Endothelial cell of umbilical vein (primary cell): ENCODE measurements around the gene DGKD. TPM values are rescaled to one million over a fixed set of nuclear protein-coding genes. Genes with fewer than 3 reads are reported as not detected.

Source experiments
- BruUV-seq: library from RNA; stranded (reverse); fragments of 400-500 nt; replicated peaks from 2 replicates; lab custom pipeline; 2021; lab: Mats Ljungman, UMichigan
- CTCF ChIA-PET: fragments of 300-600, 350-600 bp; sonication (Branson Sonifier 250); formaldehyde crosslinking; loops from one replicate; lab custom pipeline; 2021; ENCODE audit warnings: antibody characterized with exemption, inconsistent platforms; lab: Charles Lee
- POLR2A ChIA-PET: fragments of 300-600, 350-600 bp; sonication (Branson Sonifier 250); formaldehyde crosslinking; loops from one replicate; lab custom pipeline; 2021; ENCODE audit warnings: antibody characterized with exemption, inconsistent platforms; lab: Charles Lee
- DNase-seq: peaks from one replicate; pipeline ENCODE4 v3.0.0-alpha.2; 2011; ENCODE audit warnings: low read depth, low spot score
- FAIRE-seq: peaks from 2 replicates; lab custom pipeline; 2011; peaks lifted over from hg19 to GRCh38; lab: Jason Lieb, UNC
- H2AFZ ChIP-seq: 2 replicates; pipeline ENCODE4 v1.6.0; 2012; ENCODE audit warnings: low read depth, low read length, control low read depth, inconsistent platforms
- H3K27ac ChIP-seq: 2 replicates; pipeline ENCODE4 v1.5.1; 2011; ENCODE audit warnings: low read depth, mild to moderate bottlenecking, control low read depth, low read length, moderate library complexity; ENCODE audit not compliant: insufficient read depth
- H3K27me3 ChIP-seq, 2 experiments: 2 replicates each; pipeline versions ENCODE4 v1.6.0 to v1.6.1; 2011; ENCODE audit warnings: low read length in 2 of 2, mixed read lengths in 1 of 2; ENCODE audit not compliant: control insufficient read depth in 2 of 2, insufficient read depth in 2 of 2
- H3K36me3 ChIP-seq, 2 experiments: 2 replicates in 1 of 2; 3 replicates in 1 of 2; pipeline ENCODE4 v1.5.1; 2011; ENCODE audit warnings: low read length in 2 of 2, mild to moderate bottlenecking in 1 of 2, moderate library complexity in 1 of 2; ENCODE audit not compliant: control insufficient read depth in 2 of 2, insufficient read depth in 2 of 2; ENCODE audit errors: extremely low read depth in 1 of 2
- H3K4me1 ChIP-seq: 3 replicates; pipeline ENCODE4 v1.5.1; 2011; ENCODE audit warnings: mild to moderate bottlenecking, low read length; ENCODE audit not compliant: control insufficient read depth, insufficient read depth; ENCODE audit errors: extremely low read depth
- H3K4me2 ChIP-seq: 2 replicates; pipeline ENCODE4 v1.6.1; 2011; ENCODE audit warnings: low read length, control low read depth, mixed read lengths; ENCODE audit not compliant: insufficient read depth
- H3K4me3 ChIP-seq, 3 experiments: fragments of 200-600 bp in 1 of 3; sonication (generic), shearing (Covaris generic) in 1 of 3; replicated peaks in 1 of 3; 2 replicates each; pipeline ENCODE4 v1.5.1; 2011 to 2016; ENCODE audit warnings: control low read depth in 3 of 3, low read length in 3 of 3, mild to moderate bottlenecking in 2 of 3, inconsistent platforms in 1 of 3, low read depth in 1 of 3, moderate library complexity in 1 of 3; ENCODE audit not compliant: insufficient read depth in 1 of 3
- H3K79me2 ChIP-seq: 2 replicates; pipeline ENCODE4 v1.6.0; 2012; ENCODE audit warnings: low read length, inconsistent platforms; ENCODE audit not compliant: control insufficient read depth, insufficient read depth
- H3K9ac ChIP-seq: replicated peaks from 2 replicates; pipeline ENCODE3; 2011; ENCODE audit warnings: low read length, control low read depth; ENCODE audit not compliant: insufficient read depth; ENCODE audit errors: extremely low read depth
- H3K9me1 ChIP-seq: replicated peaks from 3 replicates; pipeline ENCODE4 v1.6.0; 2011; ENCODE audit warnings: mild to moderate bottlenecking, low read length; ENCODE audit not compliant: control insufficient read depth, insufficient read depth; ENCODE audit errors: extremely low read depth
- H3K9me3 ChIP-seq: replicated peaks from 2 replicates; pipeline ENCODE4 v1.5.1; 2012; ENCODE audit warnings: low read length, inconsistent platforms; ENCODE audit not compliant: control insufficient read depth, insufficient read depth
- H4K20me1 ChIP-seq: replicated peaks from 2 replicates; pipeline ENCODE3; 2011; ENCODE audit warnings: mild to moderate bottlenecking, low read length; ENCODE audit not compliant: control insufficient read depth, insufficient read depth; ENCODE audit errors: extremely low read depth
- CTCF ChIP-seq, 2 donors: IDR thresholded peaks; 1 replicate in 1 of 2; 2 replicates in 1 of 2; pipeline ENCODE4 v1.5.1; 2011; ENCODE audit warnings: low read length in 2 of 2, mild to moderate bottlenecking in 2 of 2, moderate library complexity in 2 of 2, control low read depth in 1 of 2, inconsistent platforms in 1 of 2, low read depth in 1 of 2; ENCODE audit not compliant: insufficient read depth in 1 of 2; ENCODE audit errors: extremely low read depth in 1 of 2
- EZH2 ChIP-seq: IDR thresholded peaks from 2 replicates; pipeline ENCODE4 v1.6.1; 2012; ENCODE audit warnings: borderline replicate concordance, low read depth, mild to moderate bottlenecking, moderate library complexity, low read length, inconsistent platforms; ENCODE audit not compliant: severe bottlenecking
- FOS ChIP-seq: IDR thresholded peaks from 2 replicates; pipeline ENCODE4 v1.6.1; 2011; ENCODE audit warnings: mild to moderate bottlenecking, low read length, moderate library complexity, borderline replicate concordance; ENCODE audit not compliant: insufficient read depth
- GATA2 ChIP-seq: IDR thresholded peaks from 2 replicates; pipeline ENCODE4 v1.7.0; 2011; ENCODE audit warnings: low read depth, mild to moderate bottlenecking, moderate library complexity, mixed read lengths, low read length; ENCODE audit not compliant: insufficient read length, insufficient read depth
- JUN ChIP-seq: IDR thresholded peaks from 2 replicates; pipeline ENCODE4 v1.6.1; 2011; ENCODE audit warnings: borderline replicate concordance, low read depth; ENCODE audit not compliant: insufficient read length, insufficient read depth
- MAX ChIP-seq: IDR thresholded peaks from 2 replicates; pipeline ENCODE4 v1.6.1; 2011; ENCODE audit not compliant: insufficient read depth, insufficient read length
- MYC ChIP-seq: IDR thresholded peaks from one replicate; pipeline ENCODE4 v1.6.1; 2011; ENCODE audit warnings: mild to moderate bottlenecking, low read depth, low read length
- POLR2A ChIP-seq: IDR thresholded peaks from 2 replicates; pipeline ENCODE4 v1.6.1; 2012; ENCODE audit warnings: low read depth, mild to moderate bottlenecking, control low read depth, low read length
- POLR2AphosphoS5 ChIP-seq: IDR thresholded peaks from 2 replicates; pipeline ENCODE4 v1.6.1; 2012; ENCODE audit warnings: low read depth, mild to moderate bottlenecking, control low read depth, low read length, moderate library complexity; ENCODE audit not compliant: insufficient read depth
- dilution Hi-C: fragments of 300-500 bp; cut with MboI; formaldehyde crosslinking; loops from one replicate; pipeline ENCODE4 v1.15.0; 2019; ENCODE audit warnings: low sequenced_read_pairs; ENCODE audit not compliant: extremely low pct_ligation_motif_present
- intact Hi-C: fragments of 100-400 bp; cut with micrococcal nuclease; formaldehyde crosslinking; loops from one replicate; pipeline ENCODE4 v1.10.0; 2022
- polyA plus RNA-seq, 4 experiments: library from polyadenylated mRNA; depleted of rRNA in 3 of 4; stranded (reverse) in 3 of 4; unstranded in 1 of 4; fragments of >200 nt; gene quantifications; 2 replicates each; pipeline versions ENCODE4 v1.2.1 to v1.2.3, GENCODE V29; 2011 to 2012; ENCODE audit warnings: missing spikeins in 1 of 4
- total RNA-seq: library from RNA; stranded (reverse); gene quantifications from 2 replicates; pipeline ENCODE4 v1.2.3, GENCODE V29; 2021

DGKD gene
- total and polyA plus RNA-seq, 2 donors (not counting 3 experiments of a cell fraction or from before 2014, with no cell fraction given), result 10.8 to 36.6 TPM

GRCh38 chr2:233331536-233331935 lies 22.8 kb upstream of the DGKD start:
- Histone ChIP-seq H3K27ac (no peak overlapping the region), H3K9ac (no peak overlapping the region), H4K20me1 (no peaks in the 10 kb centered on the region), H3K36me3 (no peaks in the 10 kb centered on the region), H3K4me2 (no peak overlapping the region), H3K9me3 (no peaks in the 10 kb centered on the region), H3K4me1 (no peaks in the 10 kb centered on the region), H3K9me1 (no peaks in the 10 kb centered on the region), H3K27me3 (no peaks in the 10 kb centered on the region), H2AFZ (no peak overlapping the region), H3K79me2 (no peaks in the 10 kb centered on the region), H3K4me3 (no peak overlapping the region)
- ChIA-PET POLR2A (no interaction called here), CTCF (interaction anchor here (0.9 to 1.6 kb wide), 4 partner anchors 15 to 112 kb away, joined by 3 to 7 read pairs (median 4); partner anchors contain the start of gene DGKD)
- DNase-seq, result no peak
- no peak for FAIRE-seq
- intact Hi-C loops, result no loop called here
- BruUV-seq, result no TSS peak
- TF ChIP-seq MAX (no peak), JUN (no peak), POLR2A (no peak), EZH2 (no peak), CTCF (IDR thresholded peaks at IDR 0.05; ENCODE audit: extremely low read depth in 1 of 2, insufficient read depth in 1 of 2, low read depth in 1 of 2, low read length in 2 of 2) (no peak), GATA2 (no peak), POLR2AphosphoS5 (no peak), MYC (no peak), FOS (no peak)
- dilution Hi-C loops, result no loop called here
